K562 (cell line): Measurements from ENCODE around the gene PA2G4. TPM values are rescaled to one million over a fixed set of nuclear protein-coding genes. Genes with fewer than 3 reads are reported as not detected.

Source experiments
- ARID4B ChIP-seq: sonication (generic); formaldehyde crosslinking; IDR thresholded peaks from 2 replicates; pipeline ENCODE4 v1.8.0; 2022; ENCODE audit warnings: mild to moderate bottlenecking, missing genetic modification reagents
- GATA2 ChIP-seq: sonication (generic); formaldehyde crosslinking; IDR thresholded peaks from 2 replicates; pipeline ENCODE4 v1.4.0; 2020; ENCODE audit warnings: mild to moderate bottlenecking, missing genetic modification reagents
- HEY1 ChIP-seq: fragments of 250-450 bp; sonication (Bioruptor Pico); IDR thresholded peaks from 2 replicates; pipeline ENCODE4 v1.5.0; 2020; ENCODE audit warnings: mild to moderate bottlenecking, moderate library complexity, borderline replicate concordance
- RB1 ChIP-seq: fragments of 450-650 bp; IDR thresholded peaks from 2 replicates; pipeline ENCODE4 v1.6.1; 2017; ENCODE audit warnings: low read depth, mild to moderate bottlenecking
- RBFOX2 ChIP-seq: fragments of 200-400 bp; formaldehyde crosslinking; IDR thresholded peaks from 2 replicates; pipeline ENCODE4 v1.6.1; 2017; ENCODE audit warnings: low read depth, mild to moderate bottlenecking, low read length, moderate library complexity
- RBM34 ChIP-seq: fragments of 200-400 bp; formaldehyde crosslinking; IDR thresholded peaks from 2 replicates; pipeline ENCODE4 v1.6.1; 2018; ENCODE audit warnings: low read length, borderline replicate concordance; ENCODE audit not compliant: insufficient read depth
- REST ChIP-seq, 2 experiments: fragments of 450-650 bp; formaldehyde crosslinking in 1 of 2; IDR thresholded peaks; 2 replicates each; pipeline versions ENCODE4 v1.4.0 to v1.6.1; 2014 to 2020; ENCODE audit warnings: mild to moderate bottlenecking in 2 of 2, borderline replicate concordance in 1 of 2, low read depth in 1 of 2
- SMARCA5 ChIP-seq: fragments of 450-650 bp; IDR thresholded peaks from 2 replicates; pipeline ENCODE4 v1.6.1; 2016
- ZNF316 ChIP-seq: fragments of 450-650 bp; IDR thresholded peaks from 2 replicates; pipeline ENCODE4 v1.6.1; 2016
- ZNF639 ChIP-seq, 2 experiments: fragments of 200-800 bp in 1 of 2; sonication (Bioruptor generic) in 1 of 2; sonication (generic) in 1 of 2; formaldehyde crosslinking in 1 of 2; IDR thresholded peaks in 1 of 2; conservative IDR thresholded peaks in 1 of 2; 2 replicates each; pipeline versions ENCODE4 v1.5.0 to v1.6.1; 2016 to 2020; ENCODE audit warnings: missing compliant biosample characterization in 1 of 2, missing genetic modification characterization in 1 of 2, missing genetic modification reagents in 1 of 2
- polyA plus RNA-seq, 8 experiments: library from polyadenylated mRNA; depleted of rRNA in 4 of 8; stranded (reverse) in 5 of 8; unstranded in 3 of 8; fragments of >200 nt; fragmentation: Nextera tagmentation in 2 of 8; fragmentation: Illumina TruSeq in 1 of 8; extraction: Ambion mirVana in 2 of 8; extraction: Trizol in 1 of 8; gene quantifications; 2 replicates each; pipeline versions ENCODE4 v1.2.1 to v1.2.3, GENCODE V29; 2011 to 2014; ENCODE audit warnings: inconsistent platforms in 1 of 8, missing spikeins in 1 of 8
- total RNA-seq, 7 experiments: library from RNA; depleted of rRNA in 6 of 7; stranded (reverse); fragments of >200 nt in 6 of 7; fragmentation: Illumina TruSeq in 2 of 7; extraction: Trizol in 2 of 7; gene quantifications; 2 replicates each; pipeline versions ENCODE4 v1.2.1 to v1.2.3, GENCODE V29; 2011 to 2021; ENCODE audit warnings: low replicate concordance in 1 of 7

The PA2G4 gene
- total and polyA plus RNA-seq, 9 of the 15 experiments (the other 6 are each of a cell fraction or from before 2014, with no cell fraction given), result 230 to 925 (median 638) TPM

- TF ChIP-seq RBM34 (no peak), ZNF639 (CRISPR knock-in tag; conservative IDR thresholded peaks at IDR 0.05 in 1 of 2, IDR thresholded peaks at IDR 0.05 in 1 of 2) (no peak), ZNF316 (no peak), RBFOX2 (no peak), HEY1 (CRISPR knock-in tag) (0 out of 2 replicates have a peak, but pooled peaks have one; percentile 23), REST (IDR thresholded peaks at IDR 0.05; ENCODE audit: borderline replicate concordance) (0 out of 2 replicates have a peak, but pooled peaks have one; percentile 5), REST (CRISPR knock-in tag; IDR thresholded peaks at IDR 0.05; ENCODE audit: low read depth) (no peak), ARID4B (CRISPR knock-in tag) (no peak), SMARCA5 (no peak), RB1 (no peak), GATA2 (CRISPR knock-in tag) (no peak)
These were observed 23.1 kb downstream of the PA2G4 start (continued) for GRCh38 chr12:56127485-56127887.
